A673 (cell line): ENCODE measurements around the gene NDUFA13. TPM values are rescaled to one million over a fixed set of nuclear protein-coding genes. Genes with fewer than 3 reads are reported as not detected.

Experiments
- BruUV-seq: library from RNA; stranded (reverse); fragments of 400-500 nt; replicated peaks from 2 replicates; lab custom pipeline; 2021; lab: Mats Ljungman, UMichigan
- CTCF ChIA-PET: fragments of 300-600 bp; sonication (Branson Sonifier 250); formaldehyde crosslinking; loops from one replicate; lab custom pipeline; 2022; ENCODE audit warnings: antibody characterized with exemption; lab: Charles Lee
- POLR2A ChIA-PET: fragments of 300-600 bp; sonication (Branson Sonifier 250); formaldehyde crosslinking; loops from one replicate; lab custom pipeline; 2022; ENCODE audit warnings: antibody characterized with exemption; ENCODE audit not compliant: low non-redundant PET; lab: Charles Lee
- DNase-seq: peaks from one replicate; pipeline ENCODE4 v3.0.0-alpha.2; 2015; ENCODE audit warnings: low spot score
- H3K27ac ChIP-seq: fragments of 200-600 bp; sonication (generic); 2 replicates; pipeline ENCODE4 v1.5.1; 2016; ENCODE audit warnings: mixed run types, low read depth, mild to moderate bottlenecking, mixed read lengths, antibody characterized with exemption, low read length; ENCODE audit not compliant: poor library complexity, severe bottlenecking
- H3K27me3 ChIP-seq: fragments of 200-600 bp; sonication (generic); replicated peaks from 2 replicates; pipeline ENCODE4 v1.6.1; 2017; ENCODE audit warnings: mixed run types, low read depth, mild to moderate bottlenecking, mixed read lengths, antibody characterized with exemption, low read length; ENCODE audit not compliant: insufficient read depth, poor library complexity
- H3K36me3 ChIP-seq: fragments of 200-600 bp; sonication (generic); 2 replicates; pipeline ENCODE4 v1.6.1; 2016; ENCODE audit warnings: mixed run types, mild to moderate bottlenecking, mixed read lengths, antibody characterized with exemption, low read length; ENCODE audit not compliant: insufficient read depth, poor library complexity, severe bottlenecking
- H3K4me1 ChIP-seq: fragments of 200-600 bp; sonication (generic); 2 replicates; pipeline ENCODE4 v1.6.1; 2017; ENCODE audit warnings: mixed run types, mild to moderate bottlenecking, mixed read lengths, antibody characterized with exemption, low read length; ENCODE audit not compliant: insufficient read depth, poor library complexity, severe bottlenecking
- H3K4me3 ChIP-seq: fragments of 200-600 bp; sonication (generic); 2 replicates; pipeline ENCODE4 v1.5.1; 2016; ENCODE audit warnings: low read depth, mixed run types, mild to moderate bottlenecking, mixed read lengths, low read length; ENCODE audit not compliant: poor library complexity, severe bottlenecking
- H3K9me3 ChIP-seq: fragments of 200-600 bp; sonication (generic); 2 replicates; pipeline ENCODE4 v1.6.1; 2016; ENCODE audit warnings: mixed run types, low read depth, mild to moderate bottlenecking, mixed read lengths, antibody characterized with exemption, low read length; ENCODE audit not compliant: poor library complexity, severe bottlenecking
- CTCF ChIP-seq: fragments of 300-800, 200-600 bp; sonication (generic); conservative IDR thresholded peaks from 2 replicates; pipeline ENCODE4 v1.5.1; 2017; ENCODE audit warnings: low read depth, mild to moderate bottlenecking, antibody characterized with exemption, low read length, moderate library complexity, mixed read lengths
- EZH2 ChIP-seq: fragments of 200-600 bp; sonication (generic); IDR thresholded peaks from 2 replicates; pipeline ENCODE4 v1.6.1; 2017; ENCODE audit warnings: borderline replicate concordance, low read depth, mild to moderate bottlenecking, mixed read lengths, antibody characterized with exemption, low read length; ENCODE audit not compliant: poor library complexity, severe bottlenecking
- intact Hi-C: fragments of 100-400 bp; cut with micrococcal nuclease; formaldehyde crosslinking; loops from one replicate; pipeline ENCODE4 v1.10.0; 2022; ENCODE audit not compliant: unreplicated experiment
- total RNA-seq: library from RNA; stranded (reverse); gene quantifications from 2 replicates; pipeline ENCODE4 v1.2.3, GENCODE V29; 2021

Gene NDUFA13
- total RNA-seq, 1 experiment from 2014 or later = 431 TPM

GRCh38 chr19:19558636-19559035 is 42.6 kb downstream of the NDUFA13 start:
- BruUV-seq = no TSS peak
- ChIA-PET POLR2A (interaction anchor here (0.5 kb wide), 1 partner anchor 156 kb away, joined by 3 read pairs; no protein-coding TSS in a partner anchor), CTCF (interaction anchor here (0.6 kb wide), 1 partner anchor 16 kb away, joined by 7 read pairs; no protein-coding TSS in a partner anchor)
- Histone ChIP-seq H3K27ac (no peak overlapping the region), H3K27me3 (no peaks in the 10 kb centered on the region), H3K4me1 (no peaks in the 10 kb centered on the region), H3K9me3 (no peaks in the 10 kb centered on the region), H3K4me3 (no peak overlapping the region), H3K36me3 (no peaks in the 10 kb centered on the region)
- TF ChIP-seq CTCF (no peak), EZH2 (no peak)
- no peak for DNase-seq
- intact Hi-C loops = no loop called here

- no TSS peak for BruUV-seq
- no peaks in the 10 kb centered on the region for H3K27me3 ChIP-seq
- POLR2A ChIA-PET = no interaction called here
- no peak overlapping the region for H3K4me3 ChIP-seq
- H3K27ac ChIP-seq = no peak overlapping the region
- H3K36me3 ChIP-seq = no peaks in the 10 kb centered on the region
- no peaks in the 10 kb centered on the region for H3K4me1 ChIP-seq
- CTCF ChIA-PET = no interaction called here
- TF ChIP-seq CTCF (no peak), EZH2 (no peak)
- no peak for DNase-seq
- no peaks in the 10 kb centered on the region for H3K9me3 ChIP-seq
- intact Hi-C loops = no loop called here
Measured at GRCh38 chr19:19559931-19560330, 43.9 kb downstream of the NDUFA13 start.

- intact Hi-C loops = no loop called here
- Histone ChIP-seq H3K4me3 (no peak overlapping the region), H3K36me3 (no peaks in the 10 kb centered on the region), H3K27ac (no peak overlapping the region), H3K27me3 (no peaks in the 10 kb centered on the region), H3K4me1 (no peaks in the 10 kb centered on the region), H3K9me3 (no peaks in the 10 kb centered on the region)
- no TSS peak for BruUV-seq
- POLR2A ChIA-PET = no interaction called here
- CTCF ChIA-PET = no interaction called here
- no peak for TF ChIP-seq CTCF
- no peak for TF ChIP-seq EZH2
- no peak for DNase-seq
Measured at GRCh38 chr19:19561946-19562664, 46.1 kb downstream of the NDUFA13 start.
